HG02763 (cell line): ENCODE results near the gene F8.
"Not testable (repeated sequence)": the region's sequence is repeated elsewhere in the genome, so short reads cannot be mapped to it uniquely, and the experiment has no call there.

Experiments used
- ATAC-seq: cut with Tn5 transposase; IDR thresholded peaks from one replicate; pipeline ENCODE4 v1.9.1; 2021; ENCODE audit warnings: mild to moderate bottlenecking, moderate library complexity; ENCODE audit not compliant: unreplicated experiment

F8 gene

DNA sequence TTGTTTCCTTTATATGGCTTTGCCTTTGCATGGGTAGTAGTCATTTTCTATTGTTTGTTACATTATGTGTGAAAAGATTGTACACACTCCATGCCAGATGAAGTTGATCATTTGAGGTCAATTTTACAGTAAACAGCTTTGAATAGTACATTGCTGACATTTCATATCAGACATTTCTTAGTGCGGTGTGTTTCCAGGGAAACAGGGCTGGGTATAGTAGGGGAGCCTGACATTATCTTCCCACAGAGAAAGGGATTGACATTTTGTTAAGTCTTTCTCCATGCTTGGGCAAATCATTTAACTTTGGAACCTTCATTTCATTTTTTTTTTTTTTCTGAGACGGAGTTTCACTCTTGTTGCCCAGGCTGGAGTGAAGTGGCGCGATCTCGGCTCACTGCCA, 9.1 kb upstream of the F8 start:
- no peak for ATAC-seq

DNA sequence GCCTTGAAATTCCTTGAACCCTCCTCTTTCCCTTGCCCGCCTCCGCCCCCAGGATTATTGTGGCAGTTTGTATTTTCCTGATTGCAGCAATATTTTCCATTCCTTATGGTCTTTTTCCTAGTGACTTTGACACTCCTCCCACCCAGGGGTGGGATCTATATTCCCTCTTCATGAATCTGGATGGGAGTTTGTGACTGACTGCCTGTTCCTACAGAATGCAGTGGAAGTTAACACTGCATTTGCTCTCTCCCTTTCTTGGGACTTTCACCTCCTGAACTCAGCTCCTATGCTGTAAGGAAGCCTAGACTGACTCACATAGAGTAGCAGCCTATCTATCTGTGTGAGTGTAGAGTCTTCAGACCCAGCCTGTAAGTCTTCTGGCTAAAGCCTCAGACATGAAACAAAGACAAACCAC, 6.4 kb upstream of the F8 start:
- no peak for ATAC-seq

DNA sequence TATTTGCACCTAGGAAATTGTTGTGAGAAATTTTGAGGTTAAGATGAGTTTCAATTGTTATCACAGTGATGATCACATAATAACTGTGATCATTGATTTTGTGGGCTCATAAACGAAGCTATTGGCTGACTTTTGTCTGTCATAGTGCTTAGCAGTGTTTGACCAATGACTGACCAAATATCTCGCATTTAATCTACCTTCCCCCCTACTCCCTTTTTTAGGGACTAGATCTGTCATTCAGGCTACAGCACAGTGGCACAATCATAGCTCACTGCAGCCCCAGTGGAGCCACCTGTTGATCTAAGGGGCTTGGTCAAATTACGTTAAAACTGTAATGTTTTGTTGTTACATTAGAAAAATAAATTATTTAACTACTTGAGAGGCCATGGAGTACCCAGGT, 5.6 kb upstream of the F8 start:
- no peak for ATAC-seq

DNA sequence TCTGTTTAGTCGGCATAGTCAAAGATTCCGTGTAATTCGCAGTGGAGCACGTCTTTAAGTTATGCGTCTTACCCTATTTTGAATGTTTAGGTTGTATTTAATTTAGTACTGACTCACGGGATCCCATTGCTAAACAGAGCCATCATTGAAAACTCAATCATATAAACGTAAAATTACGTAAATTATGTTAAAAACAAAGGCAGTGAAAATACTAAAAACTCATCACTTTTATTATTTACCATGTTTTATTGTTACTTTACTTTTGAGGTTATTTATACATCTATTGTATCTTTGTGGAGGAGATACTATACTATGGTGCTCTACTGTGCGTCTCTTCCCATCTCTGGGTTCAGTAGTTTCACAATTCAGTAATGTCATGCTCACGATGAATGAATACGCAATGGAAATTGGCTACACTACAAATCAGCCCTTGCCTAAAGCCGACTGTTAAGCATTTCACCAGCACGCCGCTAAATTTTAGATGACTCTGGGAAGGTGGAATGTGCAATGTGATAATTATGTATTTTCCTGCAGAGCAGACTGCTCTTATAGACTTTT, 5.1 kb upstream of the F8 start:
- no peak for ATAC-seq

DNA sequence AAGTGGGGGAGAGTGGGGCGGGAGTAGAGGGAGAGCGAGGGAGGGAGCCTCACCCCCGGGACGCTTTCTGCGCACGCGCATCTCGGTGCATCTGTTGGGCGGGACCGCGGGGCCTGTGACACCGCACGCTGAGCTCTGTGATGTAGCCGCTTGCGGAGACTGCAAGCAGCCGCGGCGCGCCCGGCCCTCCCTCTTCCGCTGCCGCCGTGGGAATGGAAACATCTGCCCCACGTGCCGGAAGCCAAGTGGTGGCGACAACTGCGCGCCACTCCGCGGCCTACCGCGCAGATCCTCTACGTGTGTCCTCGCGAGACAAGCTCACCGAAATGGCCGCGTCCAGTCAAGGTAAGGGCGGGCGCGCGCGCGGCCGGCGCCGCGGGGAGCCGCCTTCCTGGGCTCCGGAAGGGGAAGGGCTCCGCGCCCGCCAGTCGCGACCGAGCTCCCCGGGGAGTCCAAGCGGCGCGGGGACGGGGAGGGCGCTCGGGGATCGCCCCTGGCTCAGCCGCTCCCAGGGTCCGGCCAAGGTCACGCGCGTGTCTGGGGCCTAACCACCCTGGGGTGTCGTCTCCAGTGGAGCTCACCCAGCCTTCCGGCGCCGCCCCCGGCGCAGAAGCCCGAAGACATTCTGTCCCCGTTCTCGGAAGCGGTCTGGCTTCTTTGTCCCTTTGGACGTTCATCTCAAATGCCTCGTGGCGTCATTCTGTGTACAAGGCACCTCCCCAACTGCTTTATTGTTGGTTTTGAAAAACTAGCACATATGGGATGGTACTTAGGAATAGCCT, 4.4 kb upstream of the F8 start, which contains the start of gene FUNDC2:
FUNDC2 (plus strand) TSS at position 118 of the 782 bp plus-strand sequence; CDS start at position 213, 95 bp downstream.
- ATAC-seq: peak; percentile 90

DNA sequence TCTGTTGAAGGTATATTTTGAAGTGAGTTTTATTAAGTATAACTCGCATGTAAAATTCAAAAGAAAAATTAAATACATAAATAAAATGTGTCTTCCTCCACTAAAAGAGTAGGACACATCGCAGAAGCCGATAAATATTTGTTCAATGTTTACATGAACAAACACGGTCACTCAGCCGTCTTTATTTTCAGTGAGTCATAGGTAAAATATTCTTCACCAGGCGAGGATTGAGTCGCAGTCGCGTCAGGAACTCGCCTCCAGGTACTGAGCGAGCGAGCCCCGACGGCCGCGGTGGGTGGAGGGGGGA, 3.9 kb upstream of the F8 start:
- no peak for ATAC-seq

DNA sequence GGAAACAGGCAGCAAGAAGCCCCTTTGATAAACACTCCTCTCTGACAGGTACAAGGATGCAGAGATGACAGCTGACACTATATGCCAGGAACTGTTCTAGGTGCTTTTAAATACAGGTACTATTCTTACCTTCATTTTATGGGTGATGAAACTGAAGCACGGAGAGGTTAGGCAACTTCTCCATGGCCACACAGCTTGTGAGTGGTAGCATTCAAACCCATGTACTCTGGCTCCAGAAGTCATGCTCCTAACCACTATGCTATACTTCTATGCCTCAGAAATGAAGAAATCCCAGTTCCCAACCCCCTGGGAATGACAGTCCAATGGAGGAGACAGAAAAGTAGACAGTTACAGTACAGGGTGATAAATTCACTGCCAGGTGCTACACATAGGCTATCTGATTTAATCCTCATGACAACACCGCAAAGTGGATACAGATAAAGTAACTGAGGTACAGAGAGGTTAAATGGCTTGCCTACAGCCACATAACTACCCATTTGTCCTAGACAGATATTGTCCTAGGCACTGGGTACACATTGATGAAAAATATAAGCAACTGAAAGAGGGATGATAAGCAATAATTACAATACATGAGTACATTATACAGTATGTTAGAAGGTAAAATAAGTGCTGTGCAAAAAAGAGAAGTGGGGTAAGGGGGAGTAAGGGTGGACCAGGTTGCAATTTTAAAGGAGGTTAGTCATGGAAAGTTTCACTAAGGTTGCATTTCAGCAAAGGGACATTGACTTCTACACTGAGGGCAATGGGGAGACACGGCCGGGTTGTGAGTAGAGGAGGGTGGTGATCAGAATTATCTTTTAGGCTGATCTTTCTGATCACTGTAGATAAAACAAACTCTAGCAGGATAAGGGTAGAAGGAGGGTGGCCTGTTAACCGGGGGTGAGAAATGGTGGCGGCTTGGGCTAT, 1.6 kb upstream of the F8 start:
- no peak for ATAC-seq

DNA sequence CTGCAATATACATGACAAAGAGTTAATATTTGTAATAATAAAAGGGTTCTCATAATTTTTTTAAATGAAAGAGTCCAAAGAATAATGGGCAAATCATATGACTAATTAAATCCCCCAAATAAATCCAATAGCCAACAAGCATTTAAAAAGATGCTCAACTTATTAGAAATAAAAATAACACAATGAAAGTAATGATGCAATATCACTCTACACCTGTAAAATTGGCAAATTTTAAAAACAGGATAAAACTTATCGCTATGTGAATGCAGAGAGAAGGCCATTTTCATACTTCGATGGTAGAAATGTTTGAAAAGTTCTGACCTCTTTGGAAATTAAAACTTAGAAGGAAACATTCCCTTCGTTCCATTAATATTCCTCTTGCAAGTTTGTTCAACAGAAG, 1.9 kb downstream of the F8 start:
- ATAC-seq: no peak

DNA sequence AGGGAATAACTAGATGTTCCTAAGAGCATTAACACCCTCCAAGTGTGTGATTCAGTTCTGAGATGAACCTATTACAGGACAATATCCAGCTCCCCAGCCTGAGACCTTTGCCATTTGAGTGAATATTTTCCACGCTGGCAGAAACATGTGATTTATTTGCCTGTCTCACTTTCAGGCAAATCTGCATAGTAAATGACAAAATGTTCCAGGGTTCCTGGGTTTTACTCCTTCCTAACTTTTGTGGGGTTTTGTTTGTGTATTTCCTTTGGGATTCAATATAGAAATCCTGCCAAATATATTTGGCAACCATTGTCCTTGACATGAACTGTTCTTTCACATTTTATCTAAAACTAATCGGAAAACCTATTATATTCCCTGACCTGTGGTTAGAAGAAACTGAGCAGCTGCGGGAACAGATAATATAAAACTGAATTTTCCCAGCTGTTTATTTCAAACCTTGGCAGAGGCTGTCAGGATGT, 12.5 kb downstream of the F8 start:
- ATAC-seq: no peak

DNA sequence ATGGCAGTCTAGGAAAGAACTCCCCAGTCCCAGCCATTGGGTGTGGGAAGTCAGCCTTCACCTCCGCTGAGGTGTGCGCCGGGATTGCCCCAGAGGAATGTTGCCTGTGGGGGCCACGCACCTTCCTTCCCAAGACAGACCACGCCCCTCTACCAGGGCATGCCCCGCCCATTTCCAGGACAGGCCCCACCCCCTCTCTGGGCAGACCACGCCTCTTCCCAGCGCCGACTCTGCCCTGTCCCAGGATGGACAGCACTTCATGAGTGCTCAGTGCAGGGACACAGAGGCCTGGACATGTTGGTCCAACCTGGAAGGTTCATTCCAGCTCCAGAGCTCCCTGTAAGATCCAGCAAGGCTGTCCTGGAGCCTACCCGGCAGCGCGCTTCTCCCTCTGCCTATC, 13.9 kb downstream of the F8 start:
- ATAC-seq: not testable (repeated sequence)

DNA sequence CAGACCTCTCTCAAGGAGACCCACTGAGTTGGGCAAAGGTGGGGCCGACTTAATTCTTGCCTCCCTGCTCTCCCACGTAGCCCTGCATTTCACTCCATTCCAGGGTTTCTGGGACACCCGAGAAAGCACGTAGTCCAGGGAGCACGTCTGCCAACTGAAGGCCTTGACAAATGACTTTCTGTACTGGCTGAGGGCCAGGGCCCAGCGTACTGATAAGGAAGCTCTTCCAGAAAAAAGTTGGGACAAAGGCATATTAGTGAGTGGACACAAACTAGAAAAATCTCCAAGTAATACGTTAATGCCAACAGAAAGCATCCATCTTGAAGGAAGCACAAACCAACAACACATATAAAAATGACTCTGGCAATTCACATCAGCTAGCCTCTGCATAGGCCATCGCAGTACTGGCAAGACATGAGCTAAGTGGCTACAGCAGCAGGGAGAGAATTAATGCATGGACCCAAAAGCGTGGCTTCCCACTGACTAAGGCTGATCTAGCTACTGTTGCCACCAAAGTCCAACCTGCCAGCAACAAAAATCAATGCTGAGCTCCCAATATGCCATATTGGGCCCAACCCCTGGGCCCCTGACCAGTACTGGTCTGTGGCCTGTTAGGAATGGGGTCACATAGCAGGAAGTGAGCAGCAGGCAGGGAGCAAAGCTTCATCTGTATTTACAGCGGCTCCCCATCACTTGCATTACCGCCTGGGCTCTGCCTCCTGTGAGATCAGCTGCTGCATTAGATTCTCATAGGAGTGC, 15.4 kb downstream of the F8 start:
- not testable (repeated sequence) for ATAC-seq

DNA sequence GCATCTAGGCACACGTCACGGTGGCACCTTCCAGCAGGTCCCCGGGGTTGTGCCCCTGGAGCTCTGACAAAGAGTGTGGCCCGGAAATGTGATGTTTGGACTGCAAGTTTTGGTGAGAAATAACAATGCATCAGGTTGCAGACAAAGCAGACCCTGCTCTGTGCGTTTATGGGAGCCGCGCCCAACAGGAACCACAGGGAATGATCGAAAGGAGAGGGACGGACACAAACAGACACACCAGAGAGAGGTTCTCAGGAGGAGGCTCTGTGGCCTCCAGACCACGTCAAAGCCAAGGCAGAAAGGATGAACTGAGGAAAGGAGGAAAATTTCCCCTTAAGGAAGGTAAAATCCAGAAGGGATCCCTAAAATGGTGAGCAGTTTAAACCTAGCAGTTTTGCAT, 16.1 kb downstream of the F8 start:
- not testable (repeated sequence) for ATAC-seq

DNA sequence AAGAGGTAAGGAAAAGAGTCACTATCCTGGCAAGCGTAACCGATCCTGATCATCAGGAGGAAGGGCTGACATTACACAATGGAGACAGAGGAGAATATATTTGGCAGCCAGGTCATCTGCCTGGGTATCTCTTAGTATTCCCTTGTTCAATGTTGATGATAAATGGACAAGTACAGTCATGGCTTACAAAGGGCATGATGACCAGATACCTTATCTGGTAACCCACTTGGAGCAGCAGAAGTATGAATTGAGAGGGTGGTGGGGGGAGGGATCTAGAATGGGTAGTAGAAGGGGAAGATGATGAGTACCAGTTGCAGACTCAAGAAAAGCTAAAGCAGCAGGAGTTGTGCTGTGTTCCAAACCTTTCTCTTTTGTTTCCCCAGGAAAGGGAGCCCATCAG, 17.3 kb downstream of the F8 start:
- no peak for ATAC-seq

DNA sequence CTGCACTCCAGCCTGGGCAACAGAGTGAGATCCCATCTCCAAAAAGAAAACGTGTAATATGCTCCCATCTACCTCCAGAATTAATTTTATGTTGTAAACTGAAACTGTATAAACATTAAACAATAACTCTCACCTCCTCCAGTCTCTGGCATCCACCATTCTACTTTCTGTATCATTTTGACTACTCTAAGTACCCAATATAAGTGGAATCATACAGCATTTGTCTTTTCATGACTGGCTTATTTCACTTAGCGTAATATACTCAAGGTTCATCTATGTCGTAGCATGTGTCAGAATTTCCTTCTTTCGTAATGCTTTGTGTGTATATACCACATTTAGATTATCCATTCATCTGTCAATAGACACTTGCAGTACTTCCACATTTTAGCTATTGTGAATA, 20.6 kb downstream of the F8 start:
- ATAC-seq: no peak

DNA sequence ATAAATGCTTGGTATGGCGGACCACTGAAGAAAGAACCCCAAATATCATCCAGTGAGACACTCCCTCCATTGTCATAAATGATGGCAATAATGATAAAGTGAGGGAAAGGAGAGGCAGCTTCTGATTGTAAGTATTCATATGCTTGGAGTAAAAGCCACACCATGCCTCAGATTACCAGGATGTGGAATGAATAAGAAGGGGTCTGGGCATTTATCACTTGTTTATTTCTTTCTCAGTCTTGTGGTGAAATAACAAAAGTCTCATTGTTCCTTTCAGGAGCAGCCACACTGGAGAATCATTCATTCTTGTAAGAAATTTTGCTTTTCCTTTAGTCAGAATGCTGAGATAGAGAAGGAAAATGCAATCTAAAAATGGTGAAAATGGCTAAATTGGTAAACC, 21.7 kb downstream of the F8 start:
- no peak for ATAC-seq

DNA sequence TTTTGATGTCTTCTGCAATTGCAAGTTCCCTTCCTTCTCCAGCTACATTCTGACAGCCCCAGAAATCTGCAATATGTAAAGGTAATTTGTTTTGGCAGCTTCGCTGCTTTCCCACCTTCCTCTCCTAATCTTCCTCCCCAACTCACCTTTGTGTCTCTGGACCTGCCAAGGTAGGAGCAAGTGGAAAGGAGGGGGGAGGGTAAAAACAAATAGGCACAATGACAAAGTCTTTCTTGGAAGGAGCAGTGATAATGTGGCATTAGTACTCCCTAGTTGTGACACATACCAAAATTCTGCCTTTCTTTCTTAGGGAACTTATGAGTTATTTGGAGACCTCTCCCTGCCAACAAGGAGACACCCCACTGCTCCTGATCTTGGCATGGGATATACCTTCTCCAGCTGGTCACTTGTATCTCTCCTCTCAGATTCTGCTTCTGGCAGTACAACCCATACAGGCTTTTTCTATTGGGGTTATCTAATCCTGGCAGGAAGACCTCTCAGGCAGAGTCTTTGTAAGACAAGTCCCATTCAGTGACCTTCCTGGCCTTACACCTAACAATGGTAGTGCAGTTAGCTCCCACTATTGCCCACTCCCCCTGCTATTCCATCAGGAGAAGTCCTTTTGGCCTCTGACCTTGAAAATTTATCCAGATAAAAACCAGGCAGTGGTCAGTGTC, 24.2 kb downstream of the F8 start:
- ATAC-seq: no peak

DNA sequence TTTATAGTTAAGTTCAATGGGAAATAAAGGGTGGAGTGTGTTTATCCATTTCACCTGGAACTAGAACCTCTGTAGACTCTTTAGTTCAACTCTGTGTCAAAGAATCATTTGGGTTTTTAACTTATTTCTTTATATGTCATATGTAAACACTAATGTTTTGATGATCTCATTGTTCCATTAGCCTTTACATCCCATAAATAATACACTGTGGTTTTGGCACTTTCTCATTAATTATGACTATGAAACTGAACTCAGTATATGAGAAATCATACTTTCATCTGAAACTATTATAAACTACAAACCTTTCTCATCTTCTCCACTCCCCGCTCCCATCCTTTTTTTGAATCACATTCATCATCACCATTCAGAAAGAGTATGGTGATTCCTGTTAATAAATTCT, 31.0 kb downstream of the F8 start:
- ATAC-seq: no peak

DNA sequence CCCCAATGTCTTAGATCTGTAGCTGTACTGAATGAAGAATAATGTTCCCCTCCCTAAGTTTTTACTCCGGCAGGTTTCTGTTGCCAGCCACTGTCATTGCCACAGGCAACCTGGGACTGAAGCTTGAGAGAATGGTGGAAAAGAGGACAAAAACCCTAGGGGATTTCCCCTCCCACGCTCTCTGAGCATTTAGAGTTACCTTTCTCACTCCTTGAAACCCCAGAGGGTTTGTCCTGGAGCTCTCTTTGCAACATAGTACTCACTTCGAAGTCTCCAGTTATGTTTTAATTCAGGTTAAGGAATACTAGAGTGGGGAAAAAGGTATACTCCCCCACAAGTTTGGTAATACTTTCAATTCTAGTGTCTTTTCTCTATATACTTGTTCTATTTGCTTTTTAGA, 31.5 kb downstream of the F8 start:
- ATAC-seq: no peak

DNA sequence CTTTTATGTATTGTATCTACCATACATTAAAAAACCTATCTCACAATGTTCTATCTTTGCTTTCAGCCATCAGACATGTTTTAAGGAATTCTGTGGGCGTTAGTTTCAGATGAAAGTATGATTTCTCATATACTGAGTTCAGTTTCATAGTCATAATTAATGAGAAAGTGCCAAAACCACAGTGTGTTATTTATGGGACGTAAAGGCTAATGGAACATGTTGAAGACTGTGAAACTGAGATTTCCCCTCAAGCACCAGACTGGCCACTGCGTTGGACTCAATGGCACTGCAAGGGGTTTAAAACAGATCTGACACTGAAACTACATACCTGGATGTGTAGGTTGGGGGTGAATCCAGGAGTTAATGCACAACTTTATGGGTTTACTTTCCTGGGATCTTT, 32.0 kb downstream of the F8 start:
- ATAC-seq: no peak

DNA sequence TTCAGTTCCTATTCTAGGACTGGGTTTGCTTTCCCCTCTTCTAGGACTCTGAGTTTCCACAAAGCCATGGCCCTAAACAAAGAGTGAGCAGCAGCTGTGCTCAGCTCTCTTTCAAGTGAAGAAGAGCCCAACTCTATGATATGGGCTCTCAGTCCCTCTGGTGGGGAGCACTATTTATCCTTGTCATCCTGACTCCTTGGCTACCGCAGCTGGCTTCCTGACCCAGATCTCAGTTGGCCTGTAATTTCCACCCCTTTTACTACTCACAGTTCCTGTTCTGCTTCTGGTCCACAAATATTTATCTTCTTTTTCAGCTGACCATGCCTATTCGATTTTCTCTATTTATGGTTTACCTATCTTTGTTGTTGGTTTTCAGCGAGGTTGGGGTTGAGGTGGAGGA, 33.8 kb downstream of the F8 start:
- ATAC-seq: no peak
